ENCODE measurements around the gene ZC3H18.

Gene ZC3H18

GRCh38 chr16:88569985-88570690 lies at the start of gene ZC3H18:
TSS of gene ZC3H18 (plus strand) at chr16:88570403. CDS start at chr16:88577124, 6,721 bp downstream.
- H3K4me3 ChIP-seq (ENCODE audit: low read depth, low read length), result peak within 1 kb of the TSS; percentile 85
- TF ChIP-seq CTCF (IDR thresholded peaks at IDR 0.05; ENCODE audit: borderline replicate concordance, insufficient read depth, low read depth, low read length), result no peak

GRCh38 chr16:88521674-88522073 lies 48.5 kb upstream of the ZC3H18 start:
- H3K4me3 ChIP-seq (ENCODE audit: low read depth, low read length), result no peak overlapping the region
- TF ChIP-seq CTCF (IDR thresholded peaks at IDR 0.05; ENCODE audit: borderline replicate concordance, insufficient read depth, low read depth, low read length), result no peak

- H3K4me3 ChIP-seq (ENCODE audit: low read depth, low read length), result no peak overlapping the region
- TF ChIP-seq CTCF (IDR thresholded peaks at IDR 0.05; ENCODE audit: borderline replicate concordance, insufficient read depth, low read depth, low read length), result no peak
Measured at GRCh38 chr16:88522276-88522949, 47.8 kb upstream of the ZC3H18 start.

- TF ChIP-seq CTCF (IDR thresholded peaks at IDR 0.05; ENCODE audit: borderline replicate concordance, insufficient read depth, low read depth, low read length), result no peak
- H3K4me3 ChIP-seq (ENCODE audit: low read depth, low read length), result no peak overlapping the region
Measured at GRCh38 chr16:88523309-88524161, 46.7 kb upstream of the ZC3H18 start.

- H3K4me3 ChIP-seq (ENCODE audit: low read depth, low read length), result no peak overlapping the region
- TF ChIP-seq CTCF (IDR thresholded peaks at IDR 0.05; ENCODE audit: borderline replicate concordance, insufficient read depth, low read depth, low read length), result no peak
Measured at GRCh38 chr16:88524274-88524972, 45.8 kb upstream of the ZC3H18 start.

- TF ChIP-seq CTCF (IDR thresholded peaks at IDR 0.05; ENCODE audit: borderline replicate concordance, insufficient read depth, low read depth, low read length), result no peak
- H3K4me3 ChIP-seq (ENCODE audit: low read depth, low read length), result no peak overlapping the region
Measured at GRCh38 chr16:88524973-88525662, 45.1 kb upstream of the ZC3H18 start.
